HUES6 (cell line): Measurements from ENCODE around the gene TSNAX.

Experiments used
- H3K27ac ChIP-seq: 2 replicates; pipeline ENCODE4 v1.7.0; 2013; ENCODE audit warnings: low read depth, mild to moderate bottlenecking, low read length, inconsistent platforms
- H3K27me3 ChIP-seq: 2 replicates; pipeline ENCODE4 v1.6.1; 2013; ENCODE audit warnings: low read length; ENCODE audit not compliant: control insufficient read depth, insufficient read depth
- H3K36me3 ChIP-seq: 2 replicates; pipeline ENCODE4 v1.6.1; 2013; ENCODE audit warnings: low read length; ENCODE audit not compliant: control insufficient read depth, insufficient read depth
- H3K4me1 ChIP-seq: 2 replicates; pipeline ENCODE4 v1.6.1; 2013; ENCODE audit warnings: low read length; ENCODE audit not compliant: control insufficient read depth, insufficient read depth
- H3K4me3 ChIP-seq: 2 replicates; pipeline ENCODE4 v1.5.1; 2013; ENCODE audit warnings: low read depth, low read length
- H3K9ac ChIP-seq: one replicate; pipeline ENCODE4 v1.6.1; 2013; ENCODE audit warnings: mild to moderate bottlenecking, low read length
- H3K9me3 ChIP-seq: 2 replicates; pipeline ENCODE4 v1.6.1; 2013; ENCODE audit warnings: low read depth, low read length; ENCODE audit not compliant: control insufficient read depth, insufficient read depth

The TSNAX gene

GRCh38 chr1:231604276-231604621 is 75.8 kb downstream of the TSNAX start:
- H3K4me3 ChIP-seq, result no peak overlapping the region
- H3K9ac ChIP-seq, result no peak overlapping the region
- H3K36me3 ChIP-seq, result no peaks in the 10 kb centered on the region
- H3K27ac ChIP-seq, result no peak overlapping the region
- no peaks in the 10 kb centered on the region for H3K9me3 ChIP-seq
- H3K27me3 ChIP-seq, result no peaks in the 10 kb centered on the region
- H3K4me1 ChIP-seq, result 0 out of 2 replicates have a peak, but pooled peaks cover 5% of the 10 kb centered on the region

DNA sequence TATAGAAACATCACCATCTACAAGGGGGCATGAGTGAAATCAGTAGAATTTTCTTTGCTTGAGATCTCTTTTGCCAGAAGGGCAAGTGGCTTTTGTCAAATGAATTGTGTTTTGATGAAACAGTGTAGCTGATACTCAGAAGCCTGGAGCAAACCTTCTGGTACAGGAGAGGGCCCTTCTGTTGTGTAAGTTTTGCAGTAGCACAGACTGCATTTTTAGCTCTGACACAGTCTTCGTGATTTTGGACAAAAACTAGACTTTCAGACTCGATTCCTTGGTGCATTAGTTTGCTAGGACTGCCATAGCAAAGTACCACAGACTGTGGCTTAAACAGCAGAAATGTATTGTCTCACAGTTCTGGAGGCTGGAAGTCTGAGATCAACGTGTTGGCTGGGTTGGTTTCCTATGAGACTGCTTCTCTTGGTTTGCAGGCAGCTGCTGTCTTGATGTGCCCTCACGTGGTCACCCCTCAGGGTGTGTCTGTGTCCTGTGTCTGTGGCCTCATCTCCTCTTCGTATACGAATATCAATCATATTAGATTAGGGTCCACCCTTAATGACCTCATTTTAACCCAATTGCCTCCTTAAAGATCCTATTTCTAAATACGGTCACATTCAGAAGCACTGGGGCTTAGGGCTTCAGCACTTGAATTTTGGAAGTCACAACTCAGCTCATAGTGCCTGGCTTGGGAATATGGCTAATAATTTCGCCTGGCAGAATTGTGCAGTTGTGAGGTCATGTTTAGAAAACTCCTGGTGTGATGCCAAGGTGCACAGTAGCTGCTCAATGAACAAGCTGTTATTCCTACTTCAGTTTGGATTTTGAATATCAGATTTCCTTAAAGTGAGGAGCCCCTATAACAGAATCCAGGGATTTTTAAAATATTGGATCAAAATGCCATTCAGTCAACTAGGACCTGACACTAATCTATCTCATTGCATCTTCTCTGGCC is 77.0 kb downstream of the TSNAX start:
- Histone ChIP-seq H3K27ac (no peak overlapping the region), H3K4me1 (0 out of 2 replicates have a peak, but pooled peaks cover 5% of the 10 kb centered on the region), H3K9ac (no peak overlapping the region), H3K27me3 (peaks cover 2% of the 10 kb centered on the region), H3K9me3 (no peaks in the 10 kb centered on the region), H3K4me3 (no peak overlapping the region), H3K36me3 (no peaks in the 10 kb centered on the region)

- Histone ChIP-seq H3K36me3 (no peaks in the 10 kb centered on the region), H3K9ac (no peak overlapping the region), H3K27ac (no peak overlapping the region), H3K4me3 (no peak overlapping the region), H3K27me3 (peaks cover 11% of the 10 kb centered on the region), H3K9me3 (no peaks in the 10 kb centered on the region), H3K4me1 (0 out of 2 replicates have a peak, but pooled peaks cover 5% of the 10 kb centered on the region)
These were observed 78.2 kb downstream of the TSNAX start for GRCh38 chr1:231606712-231607111.

GRCh38 chr1:231610388-231610787 is 81.9 kb downstream of the TSNAX start:
- Histone ChIP-seq H3K27ac (no peak overlapping the region), H3K4me3 (no peak overlapping the region), H3K9ac (no peak overlapping the region), H3K9me3 (no peaks in the 10 kb centered on the region), H3K4me1 (no peaks in the 10 kb centered on the region), H3K36me3 (no peaks in the 10 kb centered on the region), H3K27me3 (peaks cover 11% of the 10 kb centered on the region)

- H3K27me3 ChIP-seq, result peaks cover 13% of the 10 kb centered on the region
- no peaks in the 10 kb centered on the region for H3K36me3 ChIP-seq
- no peak overlapping the region for H3K27ac ChIP-seq
- H3K4me3 ChIP-seq, result no peak overlapping the region
- no peaks in the 10 kb centered on the region for H3K4me1 ChIP-seq
- H3K9ac ChIP-seq, result no peak overlapping the region
- H3K9me3 ChIP-seq, result no peaks in the 10 kb centered on the region
These were observed 82.6 kb downstream of the TSNAX start for GRCh38 chr1:231611111-231611510.

DNA sequence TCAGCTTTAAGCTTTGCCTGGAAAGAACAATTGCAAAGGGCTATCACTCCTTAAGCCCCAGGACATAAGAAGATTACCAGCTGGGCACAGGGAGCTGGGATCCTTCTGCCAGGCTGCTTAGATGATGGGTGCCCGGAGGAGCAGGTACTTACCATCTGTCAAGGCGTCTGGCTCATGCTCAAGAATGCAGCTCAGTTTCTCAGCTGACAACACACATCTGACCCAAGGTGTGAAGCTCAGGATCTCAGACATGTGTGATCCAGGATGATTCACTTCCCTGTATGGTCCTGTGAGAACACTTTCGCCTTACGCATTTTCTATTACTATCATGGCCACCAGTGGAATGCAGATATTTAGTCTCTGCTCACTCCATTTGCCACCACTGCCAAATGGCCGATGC is 83.4 kb downstream of the TSNAX start:
- Histone ChIP-seq H3K4me1 (no peaks in the 10 kb centered on the region), H3K9me3 (no peaks in the 10 kb centered on the region), H3K36me3 (no peaks in the 10 kb centered on the region), H3K4me3 (no peak overlapping the region), H3K27ac (no peak overlapping the region), H3K9ac (no peak overlapping the region), H3K27me3 (peaks cover 16% of the 10 kb centered on the region)

- Histone ChIP-seq H3K4me1 (no peaks in the 10 kb centered on the region), H3K36me3 (no peaks in the 10 kb centered on the region), H3K4me3 (no peak overlapping the region), H3K27me3 (peaks cover 16% of the 10 kb centered on the region), H3K27ac (no peak overlapping the region), H3K9me3 (no peaks in the 10 kb centered on the region), H3K9ac (no peak overlapping the region)
These were observed 84.1 kb downstream of the TSNAX start for GRCh38 chr1:231612393-231613089.

GRCh38 chr1:231613419-231614349 is 85.2 kb downstream of the TSNAX start:
- H3K27me3 ChIP-seq, result peaks cover 16% of the 10 kb centered on the region
- H3K9ac ChIP-seq, result no peak overlapping the region
- H3K27ac ChIP-seq, result no peak overlapping the region
- no peaks in the 10 kb centered on the region for H3K36me3 ChIP-seq
- no peaks in the 10 kb centered on the region for H3K9me3 ChIP-seq
- no peak overlapping the region for H3K4me3 ChIP-seq
- H3K4me1 ChIP-seq, result no peaks in the 10 kb centered on the region
